H1 (cell line): Measurements from ENCODE around the gene FAM234A. TPM values are rescaled to one million over a fixed set of nuclear protein-coding genes. Genes with fewer than 3 reads are reported as not detected.

Experiments
- CTCF ChIA-PET: fragments of 300-600 bp; sonication (Branson Sonifier 250); formaldehyde crosslinking; loops from one replicate; lab custom pipeline; 2021; ENCODE audit not compliant: partially characterized antibody; lab: Charles Lee
- POLR2A ChIA-PET: fragments of 300-600 bp; sonication (Branson Sonifier 250); formaldehyde crosslinking; loops from one replicate; lab custom pipeline; 2021; ENCODE audit warnings: inconsistent platforms; ENCODE audit not compliant: partially characterized antibody; lab: Charles Lee
- DNase-seq, 2 experiments: peaks; one replicate each; pipeline versions ENCODE4 v3.0.0 to v3.0.0-alpha.2; 2010 to 2022; ENCODE audit warnings: low spot score in 2 of 2, low read depth in 1 of 2, mixed read lengths in 1 of 2
- FAIRE-seq: peaks from 2 replicates; lab custom pipeline; 2011; peaks lifted over from hg19 to GRCh38; lab: Jason Lieb, UNC
- H2AFZ ChIP-seq: 2 replicates; pipeline ENCODE4 v1.8.1; 2012; ENCODE audit warnings: low read length, inconsistent platforms
- H2AK5ac ChIP-seq: 2 replicates; pipeline ENCODE4 v1.6.1; 2013; ENCODE audit warnings: low read depth, low read length
- H2BK120ac ChIP-seq: replicated peaks from 2 replicates; pipeline ENCODE3; 2013; ENCODE audit warnings: low read depth, low read length, inconsistent platforms
- H2BK12ac ChIP-seq: 2 replicates; pipeline ENCODE4 v1.6.1; 2013; ENCODE audit warnings: low read depth, low read length
- H2BK15ac ChIP-seq: 2 replicates; pipeline ENCODE4 v1.6.1; 2013; ENCODE audit warnings: low read length
- H2BK20ac ChIP-seq: 2 replicates; pipeline ENCODE4 v1.6.1; 2013; ENCODE audit warnings: low read length
- H2BK5ac ChIP-seq: 2 replicates; pipeline ENCODE4 v1.6.1; 2013; ENCODE audit warnings: low read depth, low read length
- H3K14ac ChIP-seq: 2 replicates; pipeline ENCODE4 v1.6.1; 2013; ENCODE audit warnings: inconsistent platforms; ENCODE audit not compliant: insufficient read length
- H3K18ac ChIP-seq: 2 replicates; pipeline ENCODE4 v1.6.1; 2013; ENCODE audit warnings: low read length; ENCODE audit errors: extremely low read depth
- H3K23ac ChIP-seq: 2 replicates; pipeline ENCODE4 v1.6.1; 2013; ENCODE audit warnings: inconsistent platforms; ENCODE audit not compliant: insufficient read length
- H3K23me2 ChIP-seq: 2 replicates; pipeline ENCODE4 v1.6.1; 2013; ENCODE audit warnings: low read depth, low read length
- H3K27ac ChIP-seq: 2 replicates; pipeline ENCODE4 v1.6.1; 2011; ENCODE audit warnings: low read depth, low read length, inconsistent platforms
- H3K27me3 ChIP-seq, 4 experiments: replicated peaks in 1 of 4; 1 replicate in 1 of 4; 2 replicates in 3 of 4; pipeline versions ENCODE4 v1.6.1 to v1.8.1; 2011 to 2013; ENCODE audit warnings: low read length in 3 of 4, mild to moderate bottlenecking in 3 of 4, inconsistent platforms in 2 of 4, mixed read lengths in 2 of 4, moderate library complexity in 1 of 4; ENCODE audit not compliant: control insufficient read depth in 3 of 4, insufficient read depth in 3 of 4; ENCODE audit errors: extremely low read depth in 1 of 4
- H3K36me3 ChIP-seq, 4 experiments: 2 replicates each; pipeline versions ENCODE4 v1.6.1 to v1.8.1; 2011 to 2013; ENCODE audit warnings: mild to moderate bottlenecking in 4 of 4, low read length in 3 of 4, moderate library complexity in 2 of 4, control low read depth in 1 of 4, inconsistent platforms in 1 of 4; ENCODE audit not compliant: insufficient read depth in 4 of 4, control insufficient read depth in 2 of 4
- H3K4ac ChIP-seq: replicated peaks from 2 replicates; pipeline ENCODE3; 2013; ENCODE audit warnings: low read length, low read depth, mixed read lengths, inconsistent platforms; ENCODE audit not compliant: insufficient read length
- H3K4me1 ChIP-seq, 4 experiments: replicated peaks in 1 of 4; 1 replicate in 1 of 4; 2 replicates in 3 of 4; pipeline versions ENCODE4 v1.6.1 to v1.8.1; 2011 to 2013; ENCODE audit warnings: low read length in 3 of 4, inconsistent platforms in 2 of 4, mixed read lengths in 1 of 4; ENCODE audit not compliant: insufficient read depth in 4 of 4, control insufficient read depth in 3 of 4
- H3K4me2 ChIP-seq, 2 experiments: 2 replicates each; pipeline versions ENCODE4 v1.6.1 to v1.8.1; 2011 to 2013; ENCODE audit warnings: low read depth in 2 of 2, low read length in 2 of 2, control low read depth in 1 of 2, inconsistent platforms in 1 of 2, mild to moderate bottlenecking in 1 of 2; ENCODE audit not compliant: insufficient read depth in 1 of 2
- H3K4me3 ChIP-seq, 4 experiments: fragments of 200-600, 300-600 bp in 1 of 4; sonication (generic), shearing (Covaris generic), sonication (Bioruptor Twin) in 1 of 4; 2 replicates each; pipeline versions ENCODE4 v1.5.1 to v1.8.1; 2011 to 2016; ENCODE audit warnings: low read length in 4 of 4, low read depth in 3 of 4, control low read depth in 2 of 4, inconsistent platforms in 2 of 4, mild to moderate bottlenecking in 2 of 4, mixed read lengths in 1 of 4, moderate library complexity in 1 of 4; ENCODE audit not compliant: insufficient read depth in 2 of 4; ENCODE audit errors: extremely low read depth in 1 of 4
- H3K56ac ChIP-seq: replicated peaks from 2 replicates; pipeline ENCODE3; 2013; ENCODE audit warnings: low read depth, mild to moderate bottlenecking, mixed read lengths, low read length, inconsistent platforms; ENCODE audit not compliant: insufficient read length
- H3K79me1 ChIP-seq: 2 replicates; pipeline ENCODE4 v1.6.1; 2013; ENCODE audit warnings: low read depth, low read length, control low read depth
- H3K79me2 ChIP-seq, 2 experiments: 2 replicates each; pipeline versions ENCODE4 v1.6.1 to v1.8.1; 2012 to 2013; ENCODE audit warnings: low read length in 2 of 2, mild to moderate bottlenecking in 2 of 2, inconsistent platforms in 1 of 2; ENCODE audit not compliant: insufficient read depth in 2 of 2, control insufficient read depth in 1 of 2
- H3K9ac ChIP-seq, 4 experiments: replicated peaks in 1 of 4; 1 replicate in 1 of 4; 2 replicates in 3 of 4; pipeline versions ENCODE4 v1.6.1 to v1.8.1; 2011 to 2013; ENCODE audit warnings: low read depth in 3 of 4, low read length in 3 of 4, control low read depth in 2 of 4, mild to moderate bottlenecking in 2 of 4, moderate library complexity in 2 of 4, inconsistent platforms in 1 of 4; ENCODE audit errors: extremely low read depth in 1 of 4
- H3K9me3 ChIP-seq, 2 experiments: 2 replicates each; pipeline versions ENCODE4 v1.6.1 to v1.8.1; 2012 to 2013; ENCODE audit warnings: mild to moderate bottlenecking in 2 of 2, moderate library complexity in 2 of 2, control low read depth in 1 of 2, inconsistent platforms in 1 of 2, low read depth in 1 of 2, low read length in 1 of 2, mixed read lengths in 1 of 2; ENCODE audit not compliant: insufficient read depth in 2 of 2
- H4K20me1 ChIP-seq, 2 experiments: replicated peaks in 1 of 2; 2 replicates each; pipeline versions ENCODE3 to v1.8.1; 2011 to 2013; ENCODE audit warnings: inconsistent platforms in 2 of 2, low read length in 2 of 2, mild to moderate bottlenecking in 1 of 2; ENCODE audit not compliant: insufficient read depth in 2 of 2, control insufficient read depth in 1 of 2
- H4K5ac ChIP-seq: 2 replicates; pipeline ENCODE4 v1.6.1; 2013; ENCODE audit warnings: low read length, low read depth, mixed read lengths, inconsistent platforms; ENCODE audit not compliant: insufficient read length
- H4K8ac ChIP-seq: 2 replicates; pipeline ENCODE4 v1.8.0; 2013; ENCODE audit warnings: mild to moderate bottlenecking, moderate library complexity, low read length, inconsistent platforms; ENCODE audit not compliant: insufficient read depth; ENCODE audit errors: extremely low read depth
- H4K91ac ChIP-seq: replicated peaks from 2 replicates; pipeline ENCODE3; 2013; ENCODE audit warnings: low read length, mixed read lengths, inconsistent platforms; ENCODE audit not compliant: insufficient read length
- KDM1A ChIP-seq: fragments of 200-600, 300-600 bp; sonication (generic); IDR thresholded peaks from 2 replicates; pipeline ENCODE4 v1.7.1; 2016; ENCODE audit warnings: mild to moderate bottlenecking, low read length, borderline replicate concordance
- KDM5A ChIP-seq: fragments of 200-600 bp; IDR thresholded peaks from 2 replicates; pipeline ENCODE4 v1.7.1; 2012; ENCODE audit warnings: mild to moderate bottlenecking, low read length, inconsistent platforms, mixed read lengths
- POU5F1 ChIP-seq: IDR thresholded peaks from 2 replicates; pipeline ENCODE4 v1.6.1; 2011; ENCODE audit warnings: low read depth, mild to moderate bottlenecking, low read length, moderate library complexity
- SIX5 ChIP-seq: IDR thresholded peaks from 2 replicates; pipeline ENCODE4 v1.6.1; 2011; ENCODE audit warnings: mild to moderate bottlenecking, low read depth, low read length
- SP1 ChIP-seq: IDR thresholded peaks from 2 replicates; pipeline ENCODE4 v1.6.1; 2011; ENCODE audit warnings: low read depth, low read length
- SRF ChIP-seq: IDR thresholded peaks from 2 replicates; pipeline ENCODE4 v1.6.1; 2011; ENCODE audit warnings: mild to moderate bottlenecking, low read depth, low read length, moderate library complexity
- TBP ChIP-seq: IDR thresholded peaks from 2 replicates; pipeline ENCODE4 v1.6.1; 2011; ENCODE audit warnings: low read depth, low read length, improper control_type of control experiment
- ZNF274 ChIP-seq: IDR thresholded peaks from 2 replicates; pipeline ENCODE4 v1.7.0; 2012; ENCODE audit warnings: low read length, borderline replicate concordance; ENCODE audit errors: extremely low read depth
- WGBS, 2 experiments: shearing (Covaris generic) in 1 of 2; methylation state at CpG; one replicate each; pipeline versions ENCODE4 v1.1.6 to v1.1.7; 2013 to 2015; ENCODE audit warnings: low lambda C conversion rate in 2 of 2, mixed read lengths in 2 of 2, inconsistent platforms in 1 of 2, low coverage in 1 of 2, missing lambda C conversion rate in 1 of 2; ENCODE audit not compliant: insufficient replicate concordance in 2 of 2, insufficient coverage in 1 of 2, insufficient read length in 1 of 2; ENCODE audit errors: extremely low coverage in 1 of 2, missing lambda C conversion rate in 1 of 2; 5-methylcytosine and 5-hydroxymethylcytosine counted together
- polyA plus RNA-seq, 7 experiments: library from polyadenylated mRNA; depleted of rRNA in 3 of 7; stranded (reverse) in 5 of 7; unstranded in 2 of 7; fragments of >200 nt in 5 of 7; fragments of 200-250 nt in 2 of 7; gene quantifications; 1 replicate in 5 of 7; 2 replicates in 1 of 7; 4 replicates in 1 of 7; pipeline versions ENCODE4 v1.2.1 to v1.2.3, GENCODE V29; 2011 to 2013; ENCODE audit warnings: missing spikeins in 2 of 7, mixed read lengths in 2 of 7
- total RNA-seq: library from RNA; stranded (reverse); fragmentation: NEBNext Ultra II Directional; extraction: Animal tissue kit (Norgen Biotek cat#: 25700); gene quantifications from 2 replicates; pipeline ENCODE4 v1.2.1, GENCODE V29; 2021
- TF ChIP-seq, protein P1 (sequence below): IDR thresholded peaks from 2 replicates; pipeline ENCODE4 v1.6.1; 2011; ENCODE audit warnings: low read depth, mild to moderate bottlenecking, low read length; ENCODE audit not compliant: insufficient read depth

The FAM234A gene
- total and polyA plus RNA-seq, 2 of the 8 experiments (the other 6 are each of a cell fraction or from before 2014, with no cell fraction given): 80.6 to 104 TPM

DNA sequence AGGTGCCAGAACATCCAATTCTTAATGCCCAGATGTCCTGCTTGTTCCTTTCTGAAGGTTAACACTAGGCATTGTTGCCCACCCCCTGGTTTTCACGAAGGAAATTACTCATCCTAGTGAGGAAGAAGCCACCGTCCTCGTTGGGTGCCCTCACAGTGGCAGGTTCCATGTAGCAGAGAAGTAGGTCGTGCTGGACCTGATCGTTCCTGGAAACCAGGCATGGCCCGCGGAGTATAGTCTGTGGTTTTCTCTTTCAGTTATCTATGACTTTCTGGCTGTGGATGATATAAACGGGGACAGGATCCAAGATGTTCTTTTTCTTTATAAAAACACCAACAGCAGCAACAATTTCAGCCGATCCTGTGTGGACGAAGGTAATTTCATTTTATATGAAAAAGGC, 24.6 kb downstream of the FAM234A start:
- H3K36me3 ChIP-seq: peaks cover 5 to 18% (median 10%) of the 10 kb centered on the region in 4 experiments; a peak in 6 of 8 replicates
- H3K79me2 ChIP-seq: no peaks in the 10 kb centered on the region
- no peaks in the 10 kb centered on the region for H3K79me1 ChIP-seq
- H2AK5ac ChIP-seq: no peak overlapping the region
- POLR2A ChIA-PET: no interaction called here
- no peak overlapping the region for H2BK120ac ChIP-seq
- no peak overlapping the region for H2BK12ac ChIP-seq
- no peaks in the 10 kb centered on the region for H3K4me1 ChIP-seq
- no peak overlapping the region for H3K56ac ChIP-seq
- H3K4me2 ChIP-seq: no peak overlapping the region
- H2BK15ac ChIP-seq: no peak overlapping the region
- no peak overlapping the region for H4K5ac ChIP-seq
- TF ChIP-seq, protein P1, sequence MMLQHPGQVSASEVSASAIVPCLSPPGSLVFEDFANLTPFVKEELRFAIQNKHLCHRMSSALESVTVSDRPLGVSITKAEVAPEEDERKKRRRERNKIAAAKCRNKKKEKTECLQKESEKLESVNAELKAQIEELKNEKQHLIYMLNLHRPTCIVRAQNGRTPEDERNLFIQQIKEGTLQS: no peak
- TF ChIP-seq TBP (no peak), KDM1A (no peak), KDM5A (no peak), SIX5 (no peak), ZNF274 (no peak), POU5F1 (no peak), SRF (no peak), SP1 (no peak)
- TF ChIP-seq, all 59 proteins: peak for 0
- Histone ChIP-seq H3K14ac (no peak overlapping the region), H3K4me3 (no peak overlapping the region), H3K9me3 (no peaks in the 10 kb centered on the region), H3K27ac (no peak overlapping the region), H3K23ac (no peak overlapping the region), H4K8ac (no peak overlapping the region), H2BK20ac (no peak overlapping the region), H4K20me1 (peaks cover 0 to 12% of the 10 kb centered on the region in 2 experiments), H2AFZ (no peak overlapping the region), H3K27me3 (no peaks in the 10 kb centered on the region), H3K9ac (no peak overlapping the region), H2BK5ac (no peak overlapping the region), H3K23me2 (no peaks in the 10 kb centered on the region), H3K18ac (no peak overlapping the region), H4K91ac (no peak overlapping the region), H3K4ac (no peak overlapping the region)
- WGBS, 2 experiments: 98% methylated on average over 10 of the region's 10 CpGs; no CpG with 5 or more reads in 1 of the 2 experiments
- CTCF ChIA-PET: no interaction called here
- FAIRE-seq: no peak
- no peak for DNase-seq
